ES-I3 (cell line): ENCODE measurements around the gene GALNT16.

Experiments used
- H3K36me3 ChIP-seq: 2 replicates; pipeline ENCODE4 v1.6.1; 2013; ENCODE audit warnings: mild to moderate bottlenecking, low read length, control low read depth, moderate library complexity; ENCODE audit not compliant: insufficient read depth
- H3K4me1 ChIP-seq: 2 replicates; pipeline ENCODE4 v1.6.1; 2013; ENCODE audit warnings: mild to moderate bottlenecking, control low read depth, low read length; ENCODE audit not compliant: insufficient read depth
- H3K9ac ChIP-seq: 2 replicates; pipeline ENCODE4 v1.6.1; 2013; ENCODE audit warnings: low read depth, mild to moderate bottlenecking, low read length, moderate library complexity
- H3K9me3 ChIP-seq: 2 replicates; pipeline ENCODE4 v1.6.1; 2013; ENCODE audit warnings: mild to moderate bottlenecking, low read length, moderate library complexity; ENCODE audit not compliant: control insufficient read depth, insufficient read depth

The GALNT16 gene

GRCh38 chr14:69404883-69405282, 144.9 kb downstream of the GALNT16 start:
- Histone ChIP-seq H3K9ac (no peak overlapping the region), H3K36me3 (no peaks in the 10 kb centered on the region), H3K9me3 (no peaks in the 10 kb centered on the region), H3K4me1 (no peaks in the 10 kb centered on the region)

GRCh38 chr14:69405762-69406161, 145.8 kb downstream of the GALNT16 start:
- Histone ChIP-seq H3K9me3 (no peaks in the 10 kb centered on the region), H3K36me3 (no peaks in the 10 kb centered on the region), H3K4me1 (no peaks in the 10 kb centered on the region), H3K9ac (no peak overlapping the region)
